ENCODE results near the gene PIK3CA. TPM values are rescaled to one million over a fixed set of nuclear protein-coding genes. Genes with fewer than 3 reads are reported as not detected.
A peak's percentile ranks its signal among the peaks of the same experiment; 100 is the strongest.

PIK3CA gene
- total and polyA plus RNA-seq, 10 of the 15 experiments (the other 5 are each of a cell fraction or from before 2014, with no cell fraction given) = 3.0 to 18.6 (median 9.0) TPM

GRCh38 chr3:179260949-179261765 lies 113.0 kb downstream of the PIK3CA start (continued):
- peak; percentile 75; the same call in 1 of the 2 replicates for TF ChIP-seq ZNF687 (IDR thresholded peaks at IDR 0.05)
- TF ChIP-seq, protein P1, sequence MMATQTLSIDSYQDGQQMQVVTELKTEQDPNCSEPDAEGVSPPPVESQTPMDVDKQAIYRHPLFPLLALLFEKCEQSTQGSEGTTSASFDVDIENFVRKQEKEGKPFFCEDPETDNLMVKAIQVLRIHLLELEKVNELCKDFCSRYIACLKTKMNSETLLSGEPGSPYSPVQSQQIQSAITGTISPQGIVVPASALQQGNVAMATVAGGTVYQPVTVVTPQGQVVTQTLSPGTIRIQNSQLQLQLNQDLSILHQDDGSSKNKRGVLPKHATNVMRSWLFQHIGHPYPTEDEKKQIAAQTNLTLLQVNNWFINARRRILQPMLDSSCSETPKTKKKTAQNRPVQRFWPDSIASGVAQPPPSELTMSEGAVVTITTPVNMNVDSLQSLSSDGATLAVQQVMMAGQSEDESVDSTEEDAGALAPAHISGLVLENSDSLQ (IDR thresholded peaks at IDR 0.05) = no peak
- TF ChIP-seq ZBTB4 (CRISPR knock-in tag; IDR thresholded peaks at IDR 0.05) = no peak
- no peak for TF ChIP-seq KDM1A (IDR thresholded peaks at IDR 0.05; ENCODE audit: borderline replicate concordance)
- TF ChIP-seq IKZF2 (IDR thresholded peaks at IDR 0.05) = no peak
- TF ChIP-seq NBN (IDR thresholded peaks at IDR 0.05) = no peak
- TF ChIP-seq POLR2AphosphoS2 (IDR thresholded peaks at IDR 0.05; ENCODE audit: low read depth, low read length) = no peak
- 0 out of 2 replicates have a peak, but pooled peaks have one; percentile 28 for TF ChIP-seq RCOR1 (conservative IDR thresholded peaks at IDR 0.05; ENCODE audit: low read depth, low read length)
- TF ChIP-seq CREB1 (IDR thresholded peaks at IDR 0.05; ENCODE audit: low read depth) = no peak
- TF ChIP-seq EZH2 (IDR thresholded peaks at IDR 0.05; ENCODE audit: borderline replicate concordance, control insufficient read depth, low read depth, low read length) = no peak
- TF ChIP-seq MYC (IDR thresholded peaks at IDR 0.05; ENCODE audit: insufficient read depth, insufficient read length, insufficient replicate concordance, low read length, severe bottlenecking) = no peak
- TF ChIP-seq NFIC (IDR thresholded peaks at IDR 0.05; ENCODE audit: low read depth, low read length) = no peak
- no peak for TF ChIP-seq SREBF2 (IDR thresholded peaks at IDR 0.05; ENCODE audit: low read length)
- peak; percentile 59; the same call in 1 of the 2 replicates for TF ChIP-seq ASH2L (IDR thresholded peaks at IDR 0.05; ENCODE audit: borderline replicate concordance, low read depth)
- no peak for TF ChIP-seq MYB (IDR thresholded peaks at IDR 0.05; ENCODE audit: borderline replicate concordance, low read depth, low read length)
- no peak for TF ChIP-seq FOS (IDR thresholded peaks at IDR 0.05; ENCODE audit: borderline replicate concordance, extremely low read depth, insufficient read length)
- no peak for TF ChIP-seq SPI1 (IDR thresholded peaks at IDR 0.05; ENCODE audit: borderline replicate concordance, insufficient read depth, low read depth, low read length)
- no peak for TF ChIP-seq USF1 (IDR thresholded peaks at IDR 0.05; ENCODE audit: borderline replicate concordance, extremely low read length, insufficient read depth, low read depth, low read length)
- TF ChIP-seq CHD4 (IDR thresholded peaks at IDR 0.05) = no peak
- no peak for TF ChIP-seq MTA3 (IDR thresholded peaks at IDR 0.05; ENCODE audit: borderline replicate concordance, low read length)

Measured in GM12878 (cell line).